H1 (cell line): ENCODE results near the gene GID4. TPM values are rescaled to one million over a fixed set of nuclear protein-coding genes. Genes with fewer than 3 reads are reported as not detected.

Experiments used
- BCL11A ChIP-seq, 2 experiments: IDR thresholded peaks; one replicate each; pipeline ENCODE4 v1.6.1; 2011; ENCODE audit warnings: low read depth in 2 of 2, low read length in 2 of 2, mild to moderate bottlenecking in 2 of 2
- CEBPB ChIP-seq: IDR thresholded peaks from 2 replicates; pipeline ENCODE4 v1.6.1; 2012; ENCODE audit warnings: low read depth, low read length
- CHD1 ChIP-seq: IDR thresholded peaks from 2 replicates; pipeline ENCODE4 v1.6.1; 2012; ENCODE audit warnings: low read depth, low read length, improper control_type of control experiment
- CREB1 ChIP-seq: IDR thresholded peaks from 2 replicates; pipeline ENCODE4 v1.6.1; 2012; ENCODE audit warnings: inconsistent platforms
- FOSL1 ChIP-seq: IDR thresholded peaks from 2 replicates; pipeline ENCODE4 v1.6.1; 2011; ENCODE audit warnings: mild to moderate bottlenecking, low read depth, low read length, moderate library complexity; ENCODE audit not compliant: insufficient read depth
- HDAC6 ChIP-seq: IDR thresholded peaks from one replicate; pipeline ENCODE4 v1.7.1; 2012; ENCODE audit warnings: low read depth, mild to moderate bottlenecking, inconsistent platforms, low read length, moderate library complexity
- NRF1 ChIP-seq: IDR thresholded peaks from 2 replicates; pipeline ENCODE4 v1.6.1; 2011; ENCODE audit warnings: mild to moderate bottlenecking, low read depth, low read length, improper control_type of control experiment
- PHF8 ChIP-seq: fragments of 200-600 bp; sonication (generic); conservative IDR thresholded peaks from 2 replicates; pipeline ENCODE4 v1.7.1; 2012; ENCODE audit warnings: low read depth, mild to moderate bottlenecking, inconsistent platforms, low read length, moderate library complexity
- RBBP5 ChIP-seq: IDR thresholded peaks from 2 replicates; pipeline ENCODE4 v1.7.1; 2012; ENCODE audit warnings: low read depth, mild to moderate bottlenecking, inconsistent platforms, low read length, moderate library complexity, borderline replicate concordance
- RNF2 ChIP-seq: fragments of 200-900, 300-1000 bp; sonication (generic); IDR thresholded peaks from 2 replicates; pipeline ENCODE4 v1.7.1; 2016; ENCODE audit warnings: borderline replicate concordance, low read depth, mild to moderate bottlenecking, antibody characterized with exemption, low read length; ENCODE audit not compliant: poor library complexity, severe bottlenecking; ENCODE audit errors: missing control alignments
- SIRT6 ChIP-seq: IDR thresholded peaks from one replicate; pipeline ENCODE4 v1.7.1; 2012; ENCODE audit warnings: low read length, inconsistent platforms
- SP1 ChIP-seq: IDR thresholded peaks from 2 replicates; pipeline ENCODE4 v1.6.1; 2011; ENCODE audit warnings: low read depth, low read length
- SP2 ChIP-seq: IDR thresholded peaks from 2 replicates; pipeline ENCODE4 v1.6.1; 2012; ENCODE audit warnings: mild to moderate bottlenecking, low read length, inconsistent platforms
- polyA plus RNA-seq, 7 experiments: library from polyadenylated mRNA; depleted of rRNA in 3 of 7; stranded (reverse) in 5 of 7; unstranded in 2 of 7; fragments of >200 nt in 5 of 7; fragments of 200-250 nt in 2 of 7; gene quantifications; 1 replicate in 5 of 7; 2 replicates in 1 of 7; 4 replicates in 1 of 7; pipeline versions ENCODE4 v1.2.1 to v1.2.3, GENCODE V29; 2011 to 2013; ENCODE audit warnings: missing spikeins in 2 of 7, mixed read lengths in 2 of 7
- total RNA-seq: library from RNA; stranded (reverse); fragmentation: NEBNext Ultra II Directional; extraction: Animal tissue kit (Norgen Biotek cat#: 25700); gene quantifications from 2 replicates; pipeline ENCODE4 v1.2.1, GENCODE V29; 2021
- TF ChIP-seq, protein P1 (sequence below), 3 experiments: IDR thresholded peaks; 1 replicate in 2 of 3; 2 replicates in 1 of 3; pipeline versions ENCODE4 v1.5.1 to v1.6.1; 2011; ENCODE audit warnings: low read length in 3 of 3, mild to moderate bottlenecking in 3 of 3, inconsistent platforms in 2 of 3, low read depth in 1 of 3, moderate library complexity in 1 of 3; ENCODE audit not compliant: insufficient read depth in 1 of 3; ENCODE audit errors: control extremely low read depth in 1 of 3

The GID4 gene
- total and polyA plus RNA-seq, 2 of the 8 experiments (the other 6 are each of a cell fraction or from before 2014, with no cell fraction given), result 5.6 to 15.0 TPM

DNA sequence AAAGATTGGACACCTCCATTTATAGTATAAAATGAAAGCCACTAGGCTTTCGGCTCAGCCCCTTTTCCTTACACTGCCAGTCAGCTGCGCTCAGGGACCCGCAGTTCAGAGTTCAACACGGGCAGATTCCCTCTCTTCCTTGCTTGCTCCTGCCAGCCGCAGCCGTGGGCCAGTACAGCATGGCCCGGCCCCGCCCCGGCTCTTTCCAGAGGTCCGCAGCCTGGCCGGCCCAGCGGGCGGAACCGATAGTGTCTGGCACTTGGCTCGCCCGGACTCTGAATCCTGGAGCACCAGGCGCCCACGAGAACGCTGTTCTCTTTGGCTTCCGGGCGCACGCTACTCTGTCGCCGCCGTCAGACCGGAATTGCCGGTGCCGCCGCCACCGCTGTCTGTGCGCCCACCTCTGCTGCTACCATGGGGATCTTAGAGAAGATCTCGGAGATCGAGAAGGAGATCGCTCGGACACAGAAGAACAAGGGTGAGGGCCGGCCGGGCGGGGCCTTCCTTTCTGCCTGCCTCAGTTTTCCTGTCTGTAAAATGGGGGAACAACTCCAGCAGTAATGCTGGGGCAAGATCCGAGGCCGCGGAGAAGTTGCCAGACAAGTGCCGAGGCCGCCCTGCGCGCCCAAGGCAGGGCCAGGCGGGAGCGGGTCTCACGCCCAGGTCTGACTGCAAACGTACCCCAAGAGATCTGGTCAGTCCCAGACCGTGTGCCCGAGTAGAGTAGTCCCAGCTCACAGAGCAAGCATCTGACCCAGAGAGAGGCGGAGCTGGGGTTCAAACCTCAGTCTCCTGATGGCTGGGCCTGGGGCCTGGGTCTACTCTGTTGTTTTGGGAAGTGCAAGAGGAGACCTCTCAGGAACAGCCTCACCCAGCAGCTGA lies 48.6 kb downstream of the GID4 start, which contains the start of gene DRG2 (continued):
- TF ChIP-seq SP1, result peak; percentile 81; the same call in 1 of the 2 replicates
- no peak for TF ChIP-seq SIRT6
- TF ChIP-seq CHD1, result no peak
- TF ChIP-seq HDAC6, result no peak
- TF ChIP-seq CREB1, result peak; percentile 75
- TF ChIP-seq, protein P1, sequence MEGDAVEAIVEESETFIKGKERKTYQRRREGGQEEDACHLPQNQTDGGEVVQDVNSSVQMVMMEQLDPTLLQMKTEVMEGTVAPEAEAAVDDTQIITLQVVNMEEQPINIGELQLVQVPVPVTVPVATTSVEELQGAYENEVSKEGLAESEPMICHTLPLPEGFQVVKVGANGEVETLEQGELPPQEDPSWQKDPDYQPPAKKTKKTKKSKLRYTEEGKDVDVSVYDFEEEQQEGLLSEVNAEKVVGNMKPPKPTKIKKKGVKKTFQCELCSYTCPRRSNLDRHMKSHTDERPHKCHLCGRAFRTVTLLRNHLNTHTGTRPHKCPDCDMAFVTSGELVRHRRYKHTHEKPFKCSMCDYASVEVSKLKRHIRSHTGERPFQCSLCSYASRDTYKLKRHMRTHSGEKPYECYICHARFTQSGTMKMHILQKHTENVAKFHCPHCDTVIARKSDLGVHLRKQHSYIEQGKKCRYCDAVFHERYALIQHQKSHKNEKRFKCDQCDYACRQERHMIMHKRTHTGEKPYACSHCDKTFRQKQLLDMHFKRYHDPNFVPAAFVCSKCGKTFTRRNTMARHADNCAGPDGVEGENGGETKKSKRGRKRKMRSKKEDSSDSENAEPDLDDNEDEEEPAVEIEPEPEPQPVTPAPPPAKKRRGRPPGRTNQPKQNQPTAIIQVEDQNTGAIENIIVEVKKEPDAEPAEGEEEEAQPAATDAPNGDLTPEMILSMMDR (IDR thresholded peaks at IDR 0.05; ENCODE audit: control extremely low read depth in 1 of 3, insufficient read depth in 1 of 3, low read depth in 1 of 3, low read length in 3 of 3), result peak in 2 of 3 experiments; percentile 0 to 14; a peak in 1 of 4 replicates
- peak; percentile 71; the same call in 1 of the 2 replicates for TF ChIP-seq RBBP5
- no peak for TF ChIP-seq SP2
- no peak for TF ChIP-seq NRF1
- no peak for TF ChIP-seq BCL11A (IDR thresholded peaks at IDR 0.05; ENCODE audit: low read depth in 2 of 2, low read length in 2 of 2)
- peak; percentile 87 for TF ChIP-seq PHF8
- TF ChIP-seq CEBPB, result no peak
- TF ChIP-seq FOSL1, result 0 out of 2 replicates have a peak, but pooled peaks have one; percentile 50
- no peak for TF ChIP-seq RNF2
